ENCODE results near the gene NIPBL. TPM values are rescaled to one million over a fixed set of nuclear protein-coding genes. Genes with fewer than 3 reads are reported as not detected.

The NIPBL gene
- total and polyA plus RNA-seq, 2 of the 8 experiments (the other 6 are each of a cell fraction or from before 2014, with no cell fraction given) = 21.1 to 53.5 TPM

DNA sequence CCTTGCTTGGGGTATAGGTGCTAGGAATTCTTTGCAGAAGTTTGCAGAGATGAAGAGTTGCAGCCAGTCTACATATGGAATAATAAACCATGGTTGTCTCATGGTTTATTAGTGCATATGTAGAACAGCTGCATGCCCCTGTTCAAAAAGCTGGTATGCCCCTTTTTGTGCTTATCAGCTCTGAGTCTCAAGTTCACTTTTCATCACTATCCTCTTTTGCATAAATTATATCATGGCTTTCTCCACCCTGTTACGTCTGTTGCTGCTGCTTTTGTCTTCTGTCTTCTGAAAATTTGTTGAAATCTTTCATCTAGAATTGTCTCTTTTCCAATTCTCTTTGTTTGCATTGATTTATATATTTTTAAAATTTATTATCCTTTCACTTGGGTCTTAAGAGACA is 200.6 kb downstream of the NIPBL start:
- H2AK5ac ChIP-seq (ENCODE audit: low read depth, low read length) = no peak overlapping the region
- no peak overlapping the region for H3K4me2 ChIP-seq (ENCODE audit: insufficient read depth in 1 of 2, low read depth in 2 of 2, low read length in 2 of 2)
- H4K20me1 ChIP-seq (replicated peaks in 1 of 2; ENCODE audit: control insufficient read depth in 1 of 2, insufficient read depth in 2 of 2, low read length in 2 of 2) = peaks cover 0 to 1% of the 10 kb centered on the region in 2 experiments
- no peak overlapping the region for H2BK5ac ChIP-seq (ENCODE audit: low read depth, low read length)
- H4K8ac ChIP-seq (ENCODE audit: extremely low read depth, insufficient read depth, low read length) = no peak overlapping the region
- no peaks in the 10 kb centered on the region for H3K4me1 ChIP-seq (replicated peaks in 1 of 4; ENCODE audit: control insufficient read depth in 3 of 4, insufficient read depth in 4 of 4, low read length in 3 of 4)
- H2BK15ac ChIP-seq (ENCODE audit: low read length) = no peak overlapping the region
- CTCF ChIA-PET (ENCODE audit: partially characterized antibody) = no interaction called here
- no peak overlapping the region for H2BK120ac ChIP-seq (replicated peaks; ENCODE audit: low read depth, low read length)
- H2BK12ac ChIP-seq (ENCODE audit: low read depth, low read length) = no peak overlapping the region
- H3K4ac ChIP-seq (replicated peaks; ENCODE audit: insufficient read length, low read depth, low read length) = no peak overlapping the region
- H3K23me2 ChIP-seq (ENCODE audit: low read depth, low read length) = no peaks in the 10 kb centered on the region
- H3K9ac ChIP-seq (replicated peaks in 1 of 4; ENCODE audit: extremely low read depth in 1 of 4, low read depth in 3 of 4, low read length in 3 of 4) = no peak overlapping the region
- H2AFZ ChIP-seq (ENCODE audit: low read length) = no peak overlapping the region
- DNase-seq (ENCODE audit: low read depth in 1 of 2, low spot score in 2 of 2) = no peak
- no peak overlapping the region for H2BK20ac ChIP-seq (ENCODE audit: low read length)
- no peak overlapping the region for H3K14ac ChIP-seq (ENCODE audit: insufficient read length)
- H3K23ac ChIP-seq (ENCODE audit: insufficient read length) = no peak overlapping the region
- TF ChIP-seq CEBPB (IDR thresholded peaks at IDR 0.05; ENCODE audit: low read depth, low read length) (no peak), SIN3A (conservative IDR thresholded peaks at IDR 0.05 in 1 of 2, IDR thresholded peaks at IDR 0.05 in 1 of 2; ENCODE audit: low read depth in 1 of 2, low read length in 2 of 2) (no peak), GTF2F1 (IDR thresholded peaks at IDR 0.05; ENCODE audit: borderline replicate concordance, low read depth, low read length) (no peak), SIX5 (IDR thresholded peaks at IDR 0.05; ENCODE audit: low read depth, low read length) (no peak), JUN (IDR thresholded peaks at IDR 0.05; ENCODE audit: low read depth, low read length) (no peak), BACH1 (IDR thresholded peaks at IDR 0.05; ENCODE audit: low read length) (no peak), EZH2 (IDR thresholded peaks at IDR 0.05; ENCODE audit: low read depth, low read length, severe bottlenecking) (no peak), SIRT6 (IDR thresholded peaks at IDR 0.05; ENCODE audit: low read length) (no peak)
- no peaks in the 10 kb centered on the region for H3K9me3 ChIP-seq (ENCODE audit: insufficient read depth in 2 of 2, low read depth in 1 of 2, low read length in 1 of 2)
- no peak for FAIRE-seq
- H4K5ac ChIP-seq (ENCODE audit: insufficient read length, low read depth, low read length) = no peak overlapping the region
- POLR2A ChIA-PET (ENCODE audit: partially characterized antibody) = interaction anchor here (1.0 kb wide), 1 partner anchor 10 kb away, joined by 3 read pairs; no protein-coding TSS in a partner anchor
- H3K18ac ChIP-seq (ENCODE audit: extremely low read depth, low read length) = no peak overlapping the region
- 91% methylated on average over 1 of the region's 1 CpG; no CpG with 5 or more reads in 1 of the 2 experiments for WGBS, 2 experiments (ENCODE audit: extremely low coverage in 1 of 2, insufficient coverage in 1 of 2, insufficient read length in 1 of 2, insufficient replicate concordance in 2 of 2, low coverage in 1 of 2, low lambda C conversion rate in 2 of 2, missing lambda C conversion rate in 1 of 2)
- H3K4me3 ChIP-seq (ENCODE audit: extremely low read depth in 1 of 4, insufficient read depth in 2 of 4, low read depth in 3 of 4, low read length in 4 of 4) = no peak overlapping the region
- H3K56ac ChIP-seq (replicated peaks; ENCODE audit: insufficient read length, low read depth, low read length) = no peak overlapping the region
- no peak overlapping the region for H4K91ac ChIP-seq (replicated peaks; ENCODE audit: insufficient read length, low read length)
- H3K79me2 ChIP-seq (ENCODE audit: control insufficient read depth in 1 of 2, insufficient read depth in 2 of 2, low read length in 2 of 2) = no peaks in the 10 kb centered on the region
- no peaks in the 10 kb centered on the region for H3K27me3 ChIP-seq (replicated peaks in 1 of 4; ENCODE audit: control insufficient read depth in 3 of 4, extremely low read depth in 1 of 4, insufficient read depth in 3 of 4, low read length in 3 of 4)
- H3K36me3 ChIP-seq (ENCODE audit: control insufficient read depth in 2 of 4, insufficient read depth in 4 of 4, low read length in 3 of 4) = no peaks in the 10 kb centered on the region
- H3K79me1 ChIP-seq (ENCODE audit: low read depth, low read length) = no peaks in the 10 kb centered on the region
- no peak overlapping the region for H3K27ac ChIP-seq (ENCODE audit: low read depth, low read length)

Data from H1 (cell line).